HCT116 (cell line): ENCODE results near the gene AFAP1. TPM values are rescaled to one million over a fixed set of nuclear protein-coding genes. Genes with fewer than 3 reads are reported as not detected.

Experiments used
- EGR1 ChIP-seq: IDR thresholded peaks from 2 replicates; pipeline ENCODE4 v1.6.1; 2012; ENCODE audit warnings: low read depth
- EZH2 ChIP-seq: fragments of 200-600 bp; sonication (generic); IDR thresholded peaks from 2 replicates; pipeline ENCODE4 v1.6.1; 2017; ENCODE audit warnings: antibody characterized with exemption, mixed run types
- EZH2phosphoT487 ChIP-seq: fragments of 200-600 bp; IDR thresholded peaks from 2 replicates; pipeline ENCODE4 v1.6.1; 2018; ENCODE audit warnings: antibody characterized with exemption, borderline replicate concordance
- POLR2AphosphoS5 ChIP-seq: IDR thresholded peaks from 2 replicates; pipeline ENCODE4 v1.6.1; 2011; ENCODE audit warnings: mild to moderate bottlenecking, low read depth, low read length, moderate library complexity
- TCF7L2 ChIP-seq: IDR thresholded peaks from 2 replicates; pipeline ENCODE4 v1.7.0; 2011; ENCODE audit warnings: borderline replicate concordance, inconsistent platforms; ENCODE audit not compliant: insufficient read depth, insufficient read length; ENCODE audit errors: extremely low read depth
- total RNA-seq: library from RNA; stranded (reverse); gene quantifications from one replicate; pipeline ENCODE4 v1.2.1, GENCODE V29; 2021; ENCODE audit not compliant: unreplicated experiment
- TF ChIP-seq, protein P1 (sequence below): IDR thresholded peaks from 2 replicates; pipeline ENCODE4 v1.6.1; 2011; ENCODE audit warnings: mild to moderate bottlenecking, low read length, moderate library complexity; ENCODE audit not compliant: insufficient replicate concordance; ENCODE audit errors: extremely low read depth
- TF ChIP-seq, protein P2 (sequence below): IDR thresholded peaks from 2 replicates; pipeline ENCODE4 v1.6.1; 2012; ENCODE audit warnings: low read depth

Gene AFAP1
- total RNA-seq, 1 experiment from 2014 or later, result 19.4 TPM

DNA sequence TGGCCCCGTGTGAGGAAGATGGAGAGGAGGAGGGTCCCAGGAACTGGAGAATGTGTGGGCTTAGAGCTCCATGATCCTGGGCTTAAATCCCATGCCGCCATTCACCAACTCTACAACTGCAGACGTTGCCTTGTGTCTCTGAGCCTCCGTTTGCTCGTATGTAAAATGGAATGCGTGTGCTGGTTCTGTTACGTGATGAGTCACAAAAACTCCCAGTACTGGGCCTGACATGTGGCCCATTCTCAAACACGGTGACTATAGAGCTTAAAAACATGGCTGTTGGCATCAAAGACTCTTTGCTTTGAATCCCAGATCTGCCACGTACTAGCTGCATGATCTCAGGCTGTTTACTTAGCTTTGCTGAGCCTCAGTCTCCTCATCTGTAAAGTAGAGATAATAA lies 13.0 kb upstream of the AFAP1 start (continued):
- TF ChIP-seq, protein P1, sequence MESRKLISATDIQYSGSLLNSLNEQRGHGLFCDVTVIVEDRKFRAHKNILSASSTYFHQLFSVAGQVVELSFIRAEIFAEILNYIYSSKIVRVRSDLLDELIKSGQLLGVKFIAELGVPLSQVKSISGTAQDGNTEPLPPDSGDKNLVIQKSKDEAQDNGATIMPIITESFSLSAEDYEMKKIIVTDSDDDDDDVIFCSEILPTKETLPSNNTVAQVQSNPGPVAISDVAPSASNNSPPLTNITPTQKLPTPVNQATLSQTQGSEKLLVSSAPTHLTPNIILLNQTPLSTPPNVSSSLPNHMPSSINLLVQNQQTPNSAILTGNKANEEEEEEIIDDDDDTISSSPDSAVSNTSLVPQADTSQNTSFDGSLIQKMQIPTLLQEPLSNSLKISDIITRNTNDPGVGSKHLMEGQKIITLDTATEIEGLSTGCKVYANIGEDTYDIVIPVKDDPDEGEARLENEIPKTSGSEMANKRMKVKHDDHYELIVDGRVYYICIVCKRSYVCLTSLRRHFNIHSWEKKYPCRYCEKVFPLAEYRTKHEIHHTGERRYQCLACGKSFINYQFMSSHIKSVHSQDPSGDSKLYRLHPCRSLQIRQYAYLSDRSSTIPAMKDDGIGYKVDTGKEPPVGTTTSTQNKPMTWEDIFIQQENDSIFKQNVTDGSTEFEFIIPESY, result no peak
- TF ChIP-seq EZH2phosphoT487 (no peak), POLR2AphosphoS5 (no peak), TCF7L2 (no peak), EZH2 (no peak), EGR1 (no peak)
- TF ChIP-seq, protein P2, sequence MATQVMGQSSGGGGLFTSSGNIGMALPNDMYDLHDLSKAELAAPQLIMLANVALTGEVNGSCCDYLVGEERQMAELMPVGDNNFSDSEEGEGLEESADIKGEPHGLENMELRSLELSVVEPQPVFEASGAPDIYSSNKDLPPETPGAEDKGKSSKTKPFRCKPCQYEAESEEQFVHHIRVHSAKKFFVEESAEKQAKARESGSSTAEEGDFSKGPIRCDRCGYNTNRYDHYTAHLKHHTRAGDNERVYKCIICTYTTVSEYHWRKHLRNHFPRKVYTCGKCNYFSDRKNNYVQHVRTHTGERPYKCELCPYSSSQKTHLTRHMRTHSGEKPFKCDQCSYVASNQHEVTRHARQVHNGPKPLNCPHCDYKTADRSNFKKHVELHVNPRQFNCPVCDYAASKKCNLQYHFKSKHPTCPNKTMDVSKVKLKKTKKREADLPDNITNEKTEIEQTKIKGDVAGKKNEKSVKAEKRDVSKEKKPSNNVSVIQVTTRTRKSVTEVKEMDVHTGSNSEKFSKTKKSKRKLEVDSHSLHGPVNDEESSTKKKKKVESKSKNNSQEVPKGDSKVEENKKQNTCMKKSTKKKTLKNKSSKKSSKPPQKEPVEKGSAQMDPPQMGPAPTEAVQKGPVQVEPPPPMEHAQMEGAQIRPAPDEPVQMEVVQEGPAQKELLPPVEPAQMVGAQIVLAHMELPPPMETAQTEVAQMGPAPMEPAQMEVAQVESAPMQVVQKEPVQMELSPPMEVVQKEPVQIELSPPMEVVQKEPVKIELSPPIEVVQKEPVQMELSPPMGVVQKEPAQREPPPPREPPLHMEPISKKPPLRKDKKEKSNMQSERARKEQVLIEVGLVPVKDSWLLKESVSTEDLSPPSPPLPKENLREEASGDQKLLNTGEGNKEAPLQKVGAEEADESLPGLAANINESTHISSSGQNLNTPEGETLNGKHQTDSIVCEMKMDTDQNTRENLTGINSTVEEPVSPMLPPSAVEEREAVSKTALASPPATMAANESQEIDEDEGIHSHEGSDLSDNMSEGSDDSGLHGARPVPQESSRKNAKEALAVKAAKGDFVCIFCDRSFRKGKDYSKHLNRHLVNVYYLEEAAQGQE, result no peak
